ENCODE results near the gene RETNLB. TPM values are rescaled to one million over a fixed set of nuclear protein-coding genes. Genes with fewer than 3 reads are reported as not detected.

Gene RETNLB
- total RNA-seq, 2 donors from 2014 or later = 97.9 to 101 TPM

- TF ChIP-seq CTCF (IDR thresholded peaks at IDR 0.05) = no peak
- intact Hi-C loops (cut with DNase I) = no loop called here
- H3K4me3 ChIP-seq = no peak overlapping the region
These were observed 14.3 kb downstream of the RETNLB start for GRCh38 chr3:108742929-108743328.

GRCh38 chr3:108736821-108737220, 20.4 kb downstream of the RETNLB start:
- Histone ChIP-seq H3K36me3 (no peaks in the 10 kb centered on the region), H3K9ac (ENCODE audit: low read depth in 2 of 2, low read length in 2 of 2) (no peak overlapping the region), H3K4me1 (no peaks in the 10 kb centered on the region), H3K27me3 (no peaks in the 10 kb centered on the region), H3K27ac (no peak overlapping the region), H3K9me3 (no peaks in the 10 kb centered on the region), H3K4me3 (no peak overlapping the region)
- no peak for DNase-seq
- intact Hi-C loops (cut with DNase I) = no loop called here
- no peak for TF ChIP-seq CTCF (IDR thresholded peaks at IDR 0.05)

More at GRCh38 chr3:108742929-108743328, 14.3 kb downstream of the RETNLB start:
- H3K9ac ChIP-seq (ENCODE audit: low read depth in 2 of 2, low read length in 2 of 2) = no peak overlapping the region
- no peaks in the 10 kb centered on the region for H3K9me3 ChIP-seq
- H3K27me3 ChIP-seq = no peaks in the 10 kb centered on the region
- no peaks in the 10 kb centered on the region for H3K4me1 ChIP-seq
- H3K36me3 ChIP-seq = no peaks in the 10 kb centered on the region
- H3K27ac ChIP-seq = no peak overlapping the region
- DNase-seq = no peak

- Histone ChIP-seq H3K4me3 (no peak overlapping the region), H3K9me3 (no peaks in the 10 kb centered on the region), H3K9ac (ENCODE audit: low read depth in 2 of 2, low read length in 2 of 2) (no peak overlapping the region), H3K27ac (no peak overlapping the region), H3K4me1 (no peaks in the 10 kb centered on the region), H3K36me3 (no peaks in the 10 kb centered on the region), H3K27me3 (no peaks in the 10 kb centered on the region)
- intact Hi-C loops (cut with DNase I) = no loop called here
- no peak for DNase-seq
- no peak for TF ChIP-seq CTCF (IDR thresholded peaks at IDR 0.05)
These were observed 28.3 kb downstream of the RETNLB start for GRCh38 chr3:108728934-108729333.

GRCh38 chr3:108728105-108728504, 29.1 kb downstream of the RETNLB start:
- H3K27me3 ChIP-seq = no peaks in the 10 kb centered on the region
- no peak overlapping the region for H3K27ac ChIP-seq
- no peak for TF ChIP-seq CTCF (IDR thresholded peaks at IDR 0.05)
- no peaks in the 10 kb centered on the region for H3K36me3 ChIP-seq
- H3K4me3 ChIP-seq = no peak overlapping the region
- H3K4me1 ChIP-seq = no peaks in the 10 kb centered on the region
- no peak for DNase-seq
- intact Hi-C loops (cut with DNase I) = no loop called here
- no peak overlapping the region for H3K9ac ChIP-seq (ENCODE audit: low read depth in 2 of 2, low read length in 2 of 2)
- H3K9me3 ChIP-seq = no peaks in the 10 kb centered on the region

GRCh38 chr3:108724101-108724500, 33.1 kb downstream of the RETNLB start:
- intact Hi-C loops (cut with DNase I) = no loop called here
- H3K4me1 ChIP-seq = no peaks in the 10 kb centered on the region

More at GRCh38 chr3:108724101-108724500, 33.1 kb downstream of the RETNLB start:
- no peak for DNase-seq
- TF ChIP-seq CTCF (IDR thresholded peaks at IDR 0.05) = no peak
- H3K27ac ChIP-seq = no peak overlapping the region
- no peaks in the 10 kb centered on the region for H3K36me3 ChIP-seq
- no peaks in the 10 kb centered on the region for H3K27me3 ChIP-seq
- no peak overlapping the region for H3K4me3 ChIP-seq
- H3K9ac ChIP-seq (ENCODE audit: low read depth in 2 of 2, low read length in 2 of 2) = no peak overlapping the region
- no peaks in the 10 kb centered on the region for H3K9me3 ChIP-seq

All from colonic mucosa (tissue), 4 donors.